Endothelial cell (in vitro differentiated cells): ENCODE data around the gene NR3C1. TPM values are rescaled to one million over a fixed set of nuclear protein-coding genes. Genes with fewer than 3 reads are reported as not detected.

Source experiments
- DNase-seq: peaks from one replicate; pipeline ENCODE4 v3.0.0; 2021; ENCODE audit warnings: low spot score
- H3K27ac Mint-ChIP-seq: one replicate; pipeline ENCODE4 v1.8.0; 2021; ENCODE audit warnings: mixed read lengths, inconsistent platforms; ENCODE audit not compliant: unreplicated experiment
- H3K27me3 Mint-ChIP-seq: one replicate; pipeline ENCODE4 v1.8.0; 2021; ENCODE audit warnings: mild to moderate bottlenecking, moderate library complexity, mixed read lengths, inconsistent platforms; ENCODE audit not compliant: unreplicated experiment
- H3K36me3 Mint-ChIP-seq: one replicate; pipeline ENCODE4 v1.8.0; 2021; ENCODE audit warnings: mild to moderate bottlenecking, low read depth, mixed read lengths, inconsistent platforms; ENCODE audit not compliant: unreplicated experiment
- H3K4me1 Mint-ChIP-seq: one replicate; pipeline ENCODE4 v1.8.0; 2021; ENCODE audit warnings: mild to moderate bottlenecking, mixed read lengths, inconsistent platforms; ENCODE audit not compliant: unreplicated experiment
- H3K4me3 Mint-ChIP-seq: one replicate; pipeline ENCODE4 v1.8.0; 2021; ENCODE audit warnings: mild to moderate bottlenecking, mixed read lengths, inconsistent platforms; ENCODE audit not compliant: unreplicated experiment
- H3K9me3 Mint-ChIP-seq: one replicate; pipeline ENCODE4 v1.8.0; 2021; ENCODE audit warnings: mixed read lengths, inconsistent platforms; ENCODE audit not compliant: unreplicated experiment
- total RNA-seq: library from RNA; stranded (reverse); fragmentation: NEBNext Ultra II Directional; extraction: Animal tissue kit (Norgen Biotek cat#: 25700); gene quantifications from one replicate; pipeline ENCODE4 v1.2.1, GENCODE V29; 2021; ENCODE audit not compliant: unreplicated experiment
- TF ChIP-seq, protein P1 (sequence below): fragments of 200-600 bp; sonication (generic); IDR thresholded peaks from one replicate; pipeline ENCODE4 v1.5.0; 2021; ENCODE audit warnings: antibody characterized with exemption; ENCODE audit not compliant: unreplicated experiment

The NR3C1 gene
- total RNA-seq, 1 donor from 2014 or later, result 9.9 TPM

DNA sequence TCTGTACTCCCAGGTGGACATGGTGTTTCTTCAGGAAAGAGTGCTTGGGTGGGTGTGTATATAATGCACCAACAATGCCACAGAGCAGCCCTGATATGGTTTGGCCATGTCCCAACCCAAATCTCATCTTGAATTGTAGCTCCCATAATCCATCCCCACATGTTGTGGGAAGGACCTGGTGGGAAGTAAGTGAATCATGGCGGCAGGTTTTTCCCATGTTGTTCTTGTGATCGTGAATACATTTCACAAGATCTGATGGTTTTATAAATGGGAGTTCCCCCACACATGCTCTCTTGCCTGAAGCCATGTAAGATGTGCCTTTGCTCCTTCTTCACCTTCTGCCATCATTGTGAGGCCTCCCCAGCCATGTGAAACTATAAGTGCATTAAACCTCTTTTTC, 158.5 kb downstream of the NR3C1 start:
- TF ChIP-seq, protein P1, sequence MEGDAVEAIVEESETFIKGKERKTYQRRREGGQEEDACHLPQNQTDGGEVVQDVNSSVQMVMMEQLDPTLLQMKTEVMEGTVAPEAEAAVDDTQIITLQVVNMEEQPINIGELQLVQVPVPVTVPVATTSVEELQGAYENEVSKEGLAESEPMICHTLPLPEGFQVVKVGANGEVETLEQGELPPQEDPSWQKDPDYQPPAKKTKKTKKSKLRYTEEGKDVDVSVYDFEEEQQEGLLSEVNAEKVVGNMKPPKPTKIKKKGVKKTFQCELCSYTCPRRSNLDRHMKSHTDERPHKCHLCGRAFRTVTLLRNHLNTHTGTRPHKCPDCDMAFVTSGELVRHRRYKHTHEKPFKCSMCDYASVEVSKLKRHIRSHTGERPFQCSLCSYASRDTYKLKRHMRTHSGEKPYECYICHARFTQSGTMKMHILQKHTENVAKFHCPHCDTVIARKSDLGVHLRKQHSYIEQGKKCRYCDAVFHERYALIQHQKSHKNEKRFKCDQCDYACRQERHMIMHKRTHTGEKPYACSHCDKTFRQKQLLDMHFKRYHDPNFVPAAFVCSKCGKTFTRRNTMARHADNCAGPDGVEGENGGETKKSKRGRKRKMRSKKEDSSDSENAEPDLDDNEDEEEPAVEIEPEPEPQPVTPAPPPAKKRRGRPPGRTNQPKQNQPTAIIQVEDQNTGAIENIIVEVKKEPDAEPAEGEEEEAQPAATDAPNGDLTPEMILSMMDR, result no peak
- Mint-ChIP-seq H3K4me3 (no peak overlapping the region), H3K27me3 (peaks cover 2% of the 10 kb centered on the region), H3K27ac (no peak overlapping the region), H3K36me3 (peaks cover 5% of the 10 kb centered on the region), H3K4me1 (no peaks in the 10 kb centered on the region), H3K9me3 (no peaks in the 10 kb centered on the region)
- DNase-seq, result no peak

DNA sequence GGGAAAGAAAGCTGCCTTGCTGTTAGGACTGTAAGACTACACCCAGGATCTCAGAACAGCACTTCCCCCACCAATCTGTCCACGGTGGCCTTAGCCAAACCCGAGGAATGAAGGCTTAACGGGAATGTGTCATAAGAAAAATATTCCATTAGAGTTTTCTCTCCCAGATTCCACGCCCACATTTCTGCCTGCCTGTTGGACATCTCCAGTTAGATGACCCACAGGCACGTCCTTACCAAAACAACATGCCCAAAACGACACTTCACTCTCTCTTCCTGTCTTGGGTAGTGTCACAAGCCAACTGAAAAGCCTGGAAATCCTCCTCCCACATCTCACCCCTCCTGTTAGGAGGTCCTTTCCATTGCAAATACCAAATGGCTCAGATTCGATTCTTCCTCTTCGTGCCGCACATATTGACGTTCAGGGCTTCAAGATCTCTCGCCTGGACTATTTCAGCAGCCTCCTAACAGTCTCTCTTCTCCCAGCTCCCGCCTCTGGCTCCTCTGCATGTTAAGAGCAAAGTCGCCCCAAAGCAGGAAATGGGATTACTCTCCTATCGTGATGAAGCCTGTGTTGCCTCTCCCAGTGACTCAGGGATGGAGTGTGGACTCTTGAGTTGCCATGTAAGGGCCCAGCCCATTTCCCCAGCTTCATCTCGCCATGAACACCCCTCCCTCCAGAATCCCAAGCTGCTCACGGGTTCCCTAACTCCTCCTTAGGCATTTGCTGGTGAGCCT, 159.3 kb downstream of the NR3C1 start:
- H3K27me3 Mint-ChIP-seq, result peaks cover 4% of the 10 kb centered on the region
- H3K9me3 Mint-ChIP-seq, result no peaks in the 10 kb centered on the region
- H3K4me1 Mint-ChIP-seq, result no peaks in the 10 kb centered on the region
- no peak overlapping the region for H3K4me3 Mint-ChIP-seq
- peaks cover 5% of the 10 kb centered on the region for H3K36me3 Mint-ChIP-seq
- DNase-seq, result no peak
- no peak overlapping the region for H3K27ac Mint-ChIP-seq
- TF ChIP-seq, protein P1, result no peak

DNA sequence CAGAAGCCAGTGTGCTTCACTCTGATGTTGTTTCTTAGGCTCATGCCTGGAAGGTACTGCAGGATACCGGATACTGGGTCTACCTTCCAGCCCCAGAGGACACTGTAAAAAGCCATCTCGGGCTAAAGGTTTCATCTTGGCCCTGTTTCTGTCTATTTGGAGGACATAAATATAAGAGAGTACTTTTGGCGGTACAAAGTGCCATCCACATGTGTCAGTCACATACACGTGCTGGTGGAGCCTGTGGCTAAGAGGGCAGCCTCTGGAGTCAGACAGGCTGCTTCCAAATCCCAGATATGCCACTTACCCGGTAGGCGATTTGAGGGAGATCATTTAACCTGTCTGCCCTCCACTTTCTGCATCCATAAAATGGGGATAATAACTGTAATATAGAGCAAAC, 160.4 kb downstream of the NR3C1 start:
- peaks cover 5% of the 10 kb centered on the region for H3K36me3 Mint-ChIP-seq
- peaks cover 4% of the 10 kb centered on the region for H3K27me3 Mint-ChIP-seq
- H3K4me1 Mint-ChIP-seq, result no peaks in the 10 kb centered on the region
- TF ChIP-seq, protein P1, result no peak
- H3K27ac Mint-ChIP-seq, result no peak overlapping the region
- DNase-seq, result no peak
- no peak overlapping the region for H3K4me3 Mint-ChIP-seq
- H3K9me3 Mint-ChIP-seq, result no peaks in the 10 kb centered on the region

DNA sequence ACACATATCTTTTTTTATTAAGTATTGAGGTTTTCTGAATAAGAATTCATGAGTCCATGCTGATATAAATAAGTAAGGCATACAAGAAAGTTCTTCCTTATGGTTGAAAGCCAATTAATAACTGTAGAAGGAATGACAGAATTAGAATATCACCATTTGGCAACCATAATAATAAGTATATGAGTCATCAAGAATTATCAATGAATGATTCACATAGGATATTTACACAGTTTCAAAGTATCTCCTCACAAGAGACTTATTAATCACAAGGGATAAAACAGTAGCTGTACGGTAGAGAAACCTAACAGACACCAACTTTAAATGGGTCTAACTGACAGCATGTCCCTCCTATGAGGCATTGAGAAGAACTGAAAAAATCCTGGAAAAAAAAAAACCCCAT, 161.6 kb downstream of the NR3C1 start:
- no peak overlapping the region for H3K27ac Mint-ChIP-seq
- no peaks in the 10 kb centered on the region for H3K9me3 Mint-ChIP-seq
- H3K4me1 Mint-ChIP-seq, result no peaks in the 10 kb centered on the region
- DNase-seq, result no peak
- H3K36me3 Mint-ChIP-seq, result no peaks in the 10 kb centered on the region
- H3K4me3 Mint-ChIP-seq, result no peak overlapping the region
- H3K27me3 Mint-ChIP-seq, result peaks cover 4% of the 10 kb centered on the region
- TF ChIP-seq, protein P1, result no peak

DNA sequence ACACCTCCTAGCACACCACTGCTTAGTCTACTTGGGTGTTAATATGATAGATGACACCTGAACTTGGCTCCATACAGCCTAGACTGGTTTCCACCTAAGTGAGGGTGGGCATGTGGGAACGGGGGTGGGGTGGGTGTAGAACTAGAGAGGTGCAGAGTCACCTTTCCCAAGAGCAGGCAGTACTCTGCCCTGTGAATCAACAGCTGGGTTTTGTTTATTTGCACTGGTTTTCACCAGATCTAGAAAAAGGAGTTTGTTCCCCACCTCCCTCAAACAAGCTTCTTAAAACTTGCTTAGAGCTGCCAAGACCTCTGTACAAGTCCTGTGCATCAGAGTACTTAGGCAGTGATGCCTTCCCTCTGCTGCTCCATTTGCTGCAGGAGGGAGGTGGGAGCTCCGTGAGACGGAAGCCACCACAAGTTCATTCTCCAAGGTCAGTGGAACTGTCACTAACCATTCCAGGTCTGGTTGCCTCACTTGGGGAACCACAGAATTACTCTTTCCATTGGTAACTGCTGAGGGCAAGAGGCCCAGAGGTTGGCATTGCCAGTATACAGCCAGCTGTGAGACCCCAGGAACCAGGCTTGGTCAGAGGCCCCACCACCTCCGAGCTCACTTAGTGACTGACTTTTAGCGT, 163.5 kb downstream of the NR3C1 start:
- peaks cover 4% of the 10 kb centered on the region for H3K27me3 Mint-ChIP-seq
- no peak overlapping the region for H3K27ac Mint-ChIP-seq
- H3K9me3 Mint-ChIP-seq, result no peaks in the 10 kb centered on the region
- H3K36me3 Mint-ChIP-seq, result peaks cover 5% of the 10 kb centered on the region
- TF ChIP-seq, protein P1, result no peak
- DNase-seq, result no peak
- H3K4me3 Mint-ChIP-seq, result no peak overlapping the region
- H3K4me1 Mint-ChIP-seq, result no peaks in the 10 kb centered on the region
